H1 (cell line): ENCODE results near the gene CTBP2. TPM values are rescaled to one million over a fixed set of nuclear protein-coding genes. Genes with fewer than 3 reads are reported as not detected.

ENCODE experiments used
- CTCF ChIA-PET: fragments of 300-600 bp; sonication (Branson Sonifier 250); formaldehyde crosslinking; loops from one replicate; lab custom pipeline; 2021; ENCODE audit not compliant: partially characterized antibody; lab: Charles Lee
- POLR2A ChIA-PET: fragments of 300-600 bp; sonication (Branson Sonifier 250); formaldehyde crosslinking; loops from one replicate; lab custom pipeline; 2021; ENCODE audit warnings: inconsistent platforms; ENCODE audit not compliant: partially characterized antibody; lab: Charles Lee
- DNase-seq, 2 experiments: peaks; one replicate each; pipeline versions ENCODE4 v3.0.0 to v3.0.0-alpha.2; 2010 to 2022; ENCODE audit warnings: low spot score in 2 of 2, low read depth in 1 of 2, mixed read lengths in 1 of 2
- FAIRE-seq: peaks from 2 replicates; lab custom pipeline; 2011; peaks lifted over from hg19 to GRCh38; lab: Jason Lieb, UNC
- H2AFZ ChIP-seq: 2 replicates; pipeline ENCODE4 v1.8.1; 2012; ENCODE audit warnings: low read length, inconsistent platforms
- H2AK5ac ChIP-seq: 2 replicates; pipeline ENCODE4 v1.6.1; 2013; ENCODE audit warnings: low read depth, low read length
- H2BK120ac ChIP-seq: replicated peaks from 2 replicates; pipeline ENCODE3; 2013; ENCODE audit warnings: low read depth, low read length, inconsistent platforms
- H2BK12ac ChIP-seq: 2 replicates; pipeline ENCODE4 v1.6.1; 2013; ENCODE audit warnings: low read depth, low read length
- H2BK15ac ChIP-seq: 2 replicates; pipeline ENCODE4 v1.6.1; 2013; ENCODE audit warnings: low read length
- H2BK20ac ChIP-seq: 2 replicates; pipeline ENCODE4 v1.6.1; 2013; ENCODE audit warnings: low read length
- H2BK5ac ChIP-seq: 2 replicates; pipeline ENCODE4 v1.6.1; 2013; ENCODE audit warnings: low read depth, low read length
- H3K14ac ChIP-seq: 2 replicates; pipeline ENCODE4 v1.6.1; 2013; ENCODE audit warnings: inconsistent platforms; ENCODE audit not compliant: insufficient read length
- H3K18ac ChIP-seq: 2 replicates; pipeline ENCODE4 v1.6.1; 2013; ENCODE audit warnings: low read length; ENCODE audit errors: extremely low read depth
- H3K23ac ChIP-seq: 2 replicates; pipeline ENCODE4 v1.6.1; 2013; ENCODE audit warnings: inconsistent platforms; ENCODE audit not compliant: insufficient read length
- H3K23me2 ChIP-seq: 2 replicates; pipeline ENCODE4 v1.6.1; 2013; ENCODE audit warnings: low read depth, low read length
- H3K27ac ChIP-seq: 2 replicates; pipeline ENCODE4 v1.6.1; 2011; ENCODE audit warnings: low read depth, low read length, inconsistent platforms
- H3K27me3 ChIP-seq, 4 experiments: replicated peaks in 1 of 4; 1 replicate in 1 of 4; 2 replicates in 3 of 4; pipeline versions ENCODE4 v1.6.1 to v1.8.1; 2011 to 2013; ENCODE audit warnings: low read length in 3 of 4, mild to moderate bottlenecking in 3 of 4, inconsistent platforms in 2 of 4, mixed read lengths in 2 of 4, moderate library complexity in 1 of 4; ENCODE audit not compliant: control insufficient read depth in 3 of 4, insufficient read depth in 3 of 4; ENCODE audit errors: extremely low read depth in 1 of 4
- H3K36me3 ChIP-seq, 4 experiments: 2 replicates each; pipeline versions ENCODE4 v1.6.1 to v1.8.1; 2011 to 2013; ENCODE audit warnings: mild to moderate bottlenecking in 4 of 4, low read length in 3 of 4, moderate library complexity in 2 of 4, control low read depth in 1 of 4, inconsistent platforms in 1 of 4; ENCODE audit not compliant: insufficient read depth in 4 of 4, control insufficient read depth in 2 of 4
- H3K4ac ChIP-seq: replicated peaks from 2 replicates; pipeline ENCODE3; 2013; ENCODE audit warnings: low read length, low read depth, mixed read lengths, inconsistent platforms; ENCODE audit not compliant: insufficient read length
- H3K4me1 ChIP-seq, 4 experiments: replicated peaks in 1 of 4; 1 replicate in 1 of 4; 2 replicates in 3 of 4; pipeline versions ENCODE4 v1.6.1 to v1.8.1; 2011 to 2013; ENCODE audit warnings: low read length in 3 of 4, inconsistent platforms in 2 of 4, mixed read lengths in 1 of 4; ENCODE audit not compliant: insufficient read depth in 4 of 4, control insufficient read depth in 3 of 4
- H3K4me2 ChIP-seq, 2 experiments: 2 replicates each; pipeline versions ENCODE4 v1.6.1 to v1.8.1; 2011 to 2013; ENCODE audit warnings: low read depth in 2 of 2, low read length in 2 of 2, control low read depth in 1 of 2, inconsistent platforms in 1 of 2, mild to moderate bottlenecking in 1 of 2; ENCODE audit not compliant: insufficient read depth in 1 of 2
- H3K4me3 ChIP-seq, 4 experiments: fragments of 200-600, 300-600 bp in 1 of 4; sonication (generic), shearing (Covaris generic), sonication (Bioruptor Twin) in 1 of 4; 2 replicates each; pipeline versions ENCODE4 v1.5.1 to v1.8.1; 2011 to 2016; ENCODE audit warnings: low read length in 4 of 4, low read depth in 3 of 4, control low read depth in 2 of 4, inconsistent platforms in 2 of 4, mild to moderate bottlenecking in 2 of 4, mixed read lengths in 1 of 4, moderate library complexity in 1 of 4; ENCODE audit not compliant: insufficient read depth in 2 of 4; ENCODE audit errors: extremely low read depth in 1 of 4
- H3K56ac ChIP-seq: replicated peaks from 2 replicates; pipeline ENCODE3; 2013; ENCODE audit warnings: low read depth, mild to moderate bottlenecking, mixed read lengths, low read length, inconsistent platforms; ENCODE audit not compliant: insufficient read length
- H3K79me1 ChIP-seq: 2 replicates; pipeline ENCODE4 v1.6.1; 2013; ENCODE audit warnings: low read depth, low read length, control low read depth
- H3K79me2 ChIP-seq, 2 experiments: 2 replicates each; pipeline versions ENCODE4 v1.6.1 to v1.8.1; 2012 to 2013; ENCODE audit warnings: low read length in 2 of 2, mild to moderate bottlenecking in 2 of 2, inconsistent platforms in 1 of 2; ENCODE audit not compliant: insufficient read depth in 2 of 2, control insufficient read depth in 1 of 2
- H3K9ac ChIP-seq, 4 experiments: replicated peaks in 1 of 4; 1 replicate in 1 of 4; 2 replicates in 3 of 4; pipeline versions ENCODE4 v1.6.1 to v1.8.1; 2011 to 2013; ENCODE audit warnings: low read depth in 3 of 4, low read length in 3 of 4, control low read depth in 2 of 4, mild to moderate bottlenecking in 2 of 4, moderate library complexity in 2 of 4, inconsistent platforms in 1 of 4; ENCODE audit errors: extremely low read depth in 1 of 4
- H3K9me3 ChIP-seq, 2 experiments: 2 replicates each; pipeline versions ENCODE4 v1.6.1 to v1.8.1; 2012 to 2013; ENCODE audit warnings: mild to moderate bottlenecking in 2 of 2, moderate library complexity in 2 of 2, control low read depth in 1 of 2, inconsistent platforms in 1 of 2, low read depth in 1 of 2, low read length in 1 of 2, mixed read lengths in 1 of 2; ENCODE audit not compliant: insufficient read depth in 2 of 2
- H4K20me1 ChIP-seq, 2 experiments: replicated peaks in 1 of 2; 2 replicates each; pipeline versions ENCODE3 to v1.8.1; 2011 to 2013; ENCODE audit warnings: inconsistent platforms in 2 of 2, low read length in 2 of 2, mild to moderate bottlenecking in 1 of 2; ENCODE audit not compliant: insufficient read depth in 2 of 2, control insufficient read depth in 1 of 2
- H4K5ac ChIP-seq: 2 replicates; pipeline ENCODE4 v1.6.1; 2013; ENCODE audit warnings: low read length, low read depth, mixed read lengths, inconsistent platforms; ENCODE audit not compliant: insufficient read length
- H4K8ac ChIP-seq: 2 replicates; pipeline ENCODE4 v1.8.0; 2013; ENCODE audit warnings: mild to moderate bottlenecking, moderate library complexity, low read length, inconsistent platforms; ENCODE audit not compliant: insufficient read depth; ENCODE audit errors: extremely low read depth
- H4K91ac ChIP-seq: replicated peaks from 2 replicates; pipeline ENCODE3; 2013; ENCODE audit warnings: low read length, mixed read lengths, inconsistent platforms; ENCODE audit not compliant: insufficient read length
- ATF2 ChIP-seq: IDR thresholded peaks from 2 replicates; pipeline ENCODE4 v1.6.1; 2012; ENCODE audit warnings: low read length, inconsistent platforms
- BRCA1 ChIP-seq: IDR thresholded peaks from 2 replicates; pipeline ENCODE4 v1.6.1; 2012; ENCODE audit warnings: low read depth, low read length, improper control_type of control experiment
- EGR1 ChIP-seq: IDR thresholded peaks from 2 replicates; pipeline ENCODE4 v1.6.1; 2011; ENCODE audit warnings: low read depth, low read length, borderline replicate concordance
- EP300 ChIP-seq, 2 experiments: IDR thresholded peaks; 1 replicate in 1 of 2; 2 replicates in 1 of 2; pipeline ENCODE4 v1.6.1; 2011 to 2012; ENCODE audit warnings: low read depth in 2 of 2, low read length in 2 of 2, mild to moderate bottlenecking in 2 of 2, borderline replicate concordance in 1 of 2, inconsistent platforms in 1 of 2, moderate library complexity in 1 of 2
- HDAC2 ChIP-seq, 2 experiments: fragments of 300-600 bp in 1 of 2; sonication (generic) in 1 of 2; IDR thresholded peaks; 2 replicates each; pipeline ENCODE4 v1.6.1; 2011 to 2012; ENCODE audit warnings: low read depth in 2 of 2, low read length in 2 of 2, mild to moderate bottlenecking in 2 of 2, moderate library complexity in 2 of 2, borderline replicate concordance in 1 of 2, inconsistent platforms in 1 of 2
- HDAC6 ChIP-seq: IDR thresholded peaks from one replicate; pipeline ENCODE4 v1.7.1; 2012; ENCODE audit warnings: low read depth, mild to moderate bottlenecking, inconsistent platforms, low read length, moderate library complexity
- KDM4A ChIP-seq: IDR thresholded peaks from one replicate; pipeline ENCODE4 v1.7.1; 2012; ENCODE audit warnings: low read depth, mild to moderate bottlenecking, moderate library complexity, low read length, inconsistent platforms; ENCODE audit not compliant: severe bottlenecking
- PHF8 ChIP-seq: fragments of 200-600 bp; sonication (generic); conservative IDR thresholded peaks from 2 replicates; pipeline ENCODE4 v1.7.1; 2012; ENCODE audit warnings: low read depth, mild to moderate bottlenecking, inconsistent platforms, low read length, moderate library complexity
- POU5F1 ChIP-seq: IDR thresholded peaks from 2 replicates; pipeline ENCODE4 v1.6.1; 2011; ENCODE audit warnings: low read depth, mild to moderate bottlenecking, low read length, moderate library complexity
- SIN3A ChIP-seq, 2 experiments: IDR thresholded peaks in 1 of 2; conservative IDR thresholded peaks in 1 of 2; 2 replicates each; pipeline ENCODE4 v1.6.1; 2011 to 2012; ENCODE audit warnings: low read length in 2 of 2, improper control_type of control experiment in 1 of 2, low read depth in 1 of 2, mild to moderate bottlenecking in 1 of 2
- TAF1 ChIP-seq: IDR thresholded peaks from 2 replicates; pipeline ENCODE4 v1.6.1; 2011; ENCODE audit warnings: mild to moderate bottlenecking, low read depth, low read length
- WGBS, 2 experiments: shearing (Covaris generic) in 1 of 2; methylation state at CpG; one replicate each; pipeline versions ENCODE4 v1.1.6 to v1.1.7; 2013 to 2015; ENCODE audit warnings: low lambda C conversion rate in 2 of 2, mixed read lengths in 2 of 2, inconsistent platforms in 1 of 2, low coverage in 1 of 2, missing lambda C conversion rate in 1 of 2; ENCODE audit not compliant: insufficient replicate concordance in 2 of 2, insufficient coverage in 1 of 2, insufficient read length in 1 of 2; ENCODE audit errors: extremely low coverage in 1 of 2, missing lambda C conversion rate in 1 of 2; 5-methylcytosine and 5-hydroxymethylcytosine counted together
- polyA plus RNA-seq, 7 experiments: library from polyadenylated mRNA; depleted of rRNA in 3 of 7; stranded (reverse) in 5 of 7; unstranded in 2 of 7; fragments of >200 nt in 5 of 7; fragments of 200-250 nt in 2 of 7; gene quantifications; 1 replicate in 5 of 7; 2 replicates in 1 of 7; 4 replicates in 1 of 7; pipeline versions ENCODE4 v1.2.1 to v1.2.3, GENCODE V29; 2011 to 2013; ENCODE audit warnings: missing spikeins in 2 of 7, mixed read lengths in 2 of 7
- total RNA-seq: library from RNA; stranded (reverse); fragmentation: NEBNext Ultra II Directional; extraction: Animal tissue kit (Norgen Biotek cat#: 25700); gene quantifications from 2 replicates; pipeline ENCODE4 v1.2.1, GENCODE V29; 2021

The CTBP2 gene
- total and polyA plus RNA-seq, 2 of the 8 experiments (the other 6 are each of a cell fraction or from before 2014, with no cell fraction given), result 208 to 221 TPM

- no peaks in the 10 kb centered on the region for H3K9me3 ChIP-seq
- H3K9ac ChIP-seq, result no peak overlapping the region
- no peak overlapping the region for H2AFZ ChIP-seq
- 91% methylated on average over 15 of the region's 15 CpGs; no CpG with 5 or more reads in 1 of the 2 experiments for WGBS, 2 experiments
- FAIRE-seq, result no peak
- H3K23ac ChIP-seq, result no peak overlapping the region
- no peaks in the 10 kb centered on the region for H3K27me3 ChIP-seq
- H4K8ac ChIP-seq, result no peak overlapping the region
- H3K4me2 ChIP-seq, result no peak overlapping the region
- H3K23me2 ChIP-seq, result no peaks in the 10 kb centered on the region; the same call in 1 of the 2 replicates
- no peak overlapping the region for H3K18ac ChIP-seq
- peaks cover 10 to 97% of the 10 kb centered on the region in 2 experiments for H3K79me2 ChIP-seq
- no peak overlapping the region for H3K27ac ChIP-seq
- H3K14ac ChIP-seq, result no peak overlapping the region
- ChIA-PET POLR2A (no interaction called here), CTCF (interaction anchor here (0.6 to 1.9 kb wide), 8 partner anchors 9 to 228 kb away, joined by 3 to 14 read pairs (median 4); no protein-coding TSS in a partner anchor)
- no peak for TF ChIP-seq EP300 (IDR thresholded peaks at IDR 0.05; ENCODE audit: borderline replicate concordance in 1 of 2, low read depth in 2 of 2, low read length in 2 of 2)
- no peak for TF ChIP-seq HDAC6
- no peak for TF ChIP-seq HDAC2 (IDR thresholded peaks at IDR 0.05; ENCODE audit: borderline replicate concordance in 1 of 2, low read depth in 2 of 2, low read length in 2 of 2)
- TF ChIP-seq POU5F1, result no peak
- no peak for TF ChIP-seq BRCA1
- no peak for TF ChIP-seq ATF2
- no peak for TF ChIP-seq TAF1
- TF ChIP-seq EGR1, result no peak
- no peak for TF ChIP-seq PHF8
- TF ChIP-seq SIN3A (conservative IDR thresholded peaks at IDR 0.05 in 1 of 2, IDR thresholded peaks at IDR 0.05 in 1 of 2; ENCODE audit: low read depth in 1 of 2, low read length in 2 of 2), result no peak
- TF ChIP-seq KDM4A, result no peak
- H2BK120ac ChIP-seq, result no peak overlapping the region
- no peak overlapping the region for H3K4me3 ChIP-seq
- H4K5ac ChIP-seq, result no peak overlapping the region
- H3K4ac ChIP-seq, result no peak overlapping the region
- peaks cover 33% of the 10 kb centered on the region for H3K79me1 ChIP-seq
- DNase-seq, result no peak
- no peak overlapping the region for H2AK5ac ChIP-seq
- H2BK5ac ChIP-seq, result no peak overlapping the region; the same call in 1 of the 2 replicates
- H3K36me3 ChIP-seq, result peaks cover 0 to 43% (median 8%) of the 10 kb centered on the region in 4 experiments; a peak in 7 of 8 replicates
- no peak overlapping the region for H4K91ac ChIP-seq
- H4K20me1 ChIP-seq, result peaks cover 35 to 43% of the 10 kb centered on the region in 2 experiments
- no peak overlapping the region for H3K56ac ChIP-seq
- no peak overlapping the region for H2BK15ac ChIP-seq
- H3K4me1 ChIP-seq, result peaks cover 6 to 40% (median 28%) of the 10 kb centered on the region in 4 experiments
- H2BK20ac ChIP-seq, result no peak overlapping the region
- H2BK12ac ChIP-seq, result no peak overlapping the region
Observed at GRCh38 chr10:125039354-125039769, 121.0 kb downstream of the CTBP2 start.
